ENCODE measurements around the gene TAC3.

The TAC3 gene

GRCh38 chr12:56996793-56997545 lies 19.4 kb downstream of the TAC3 start:
- no peak for TF ChIP-seq CTCF (conservative IDR thresholded peaks at IDR 0.05; ENCODE audit: low read depth, low read length)
- no peak overlapping the region for H3K4me2 ChIP-seq

GRCh38 chr12:56995930-56996496 lies 20.3 kb downstream of the TAC3 start:
- Histone ChIP-seq H3K4me1 (ENCODE audit: low read depth, poor library complexity, severe bottlenecking) (peaks cover 37% of the 10 kb centered on the region), H3K36me3 (ENCODE audit: insufficient read depth) (no peaks in the 10 kb centered on the region), H4K20me1 (ENCODE audit: insufficient read depth) (no peaks in the 10 kb centered on the region), H3K27ac (no peak overlapping the region), H2AFZ (ENCODE audit: low read depth) (no peak overlapping the region), H3K79me2 (ENCODE audit: insufficient read depth, low read depth) (peaks cover 15% of the 10 kb centered on the region; the same call in 1 of the 2 replicates), H3K27me3 (ENCODE audit: insufficient read depth, low read depth) (no peaks in the 10 kb centered on the region), H3K9ac (no peak overlapping the region), H3K4me2 (no peak overlapping the region), H3K4me3 (IDR thresholded peaks at IDR 0.05; ENCODE audit: insufficient read depth, low read depth, low read length) (no peak overlapping the region)
- TF ChIP-seq CTCF (conservative IDR thresholded peaks at IDR 0.05; ENCODE audit: low read depth, low read length): no peak

More at GRCh38 chr12:56996793-56997545, 19.4 kb downstream of the TAC3 start:
- peaks cover 30% of the 10 kb centered on the region for H3K4me1 ChIP-seq (ENCODE audit: low read depth, poor library complexity, severe bottlenecking)
- no peak overlapping the region for H3K9ac ChIP-seq
- peaks cover 21% of the 10 kb centered on the region; the same call in 1 of the 2 replicates for H3K79me2 ChIP-seq (ENCODE audit: insufficient read depth, low read depth)
- no peaks in the 10 kb centered on the region for H3K36me3 ChIP-seq (ENCODE audit: insufficient read depth)
- H3K27me3 ChIP-seq (ENCODE audit: insufficient read depth, low read depth): no peaks in the 10 kb centered on the region
- H4K20me1 ChIP-seq (ENCODE audit: insufficient read depth): 0 out of 2 replicates have a peak, but pooled peaks cover 3% of the 10 kb centered on the region
- H2AFZ ChIP-seq (ENCODE audit: low read depth): no peak overlapping the region
- no peak overlapping the region for H3K27ac ChIP-seq
- no peak overlapping the region for H3K4me3 ChIP-seq (IDR thresholded peaks at IDR 0.05; ENCODE audit: insufficient read depth, low read depth, low read length)

- Histone ChIP-seq H3K79me2 (ENCODE audit: insufficient read depth, low read depth) (peaks cover 15% of the 10 kb centered on the region; the same call in 1 of the 2 replicates), H3K4me1 (ENCODE audit: low read depth, poor library complexity, severe bottlenecking) (peaks cover 41% of the 10 kb centered on the region), H3K9ac (no peak overlapping the region), H4K20me1 (ENCODE audit: insufficient read depth) (no peaks in the 10 kb centered on the region), H2AFZ (ENCODE audit: low read depth) (no peak overlapping the region), H3K27ac (no peak overlapping the region), H3K4me3 (IDR thresholded peaks at IDR 0.05; ENCODE audit: insufficient read depth, low read depth, low read length) (no peak overlapping the region), H3K4me2 (no peak overlapping the region), H3K36me3 (ENCODE audit: insufficient read depth) (no peaks in the 10 kb centered on the region), H3K27me3 (ENCODE audit: insufficient read depth, low read depth) (no peaks in the 10 kb centered on the region)
- no peak for TF ChIP-seq CTCF (conservative IDR thresholded peaks at IDR 0.05; ENCODE audit: low read depth, low read length)
Observed at GRCh38 chr12:56995201-56995929, 21.0 kb downstream of the TAC3 start.

GRCh38 chr12:56994231-56994746 lies 22.0 kb downstream of the TAC3 start:
- H3K4me2 ChIP-seq: no peak overlapping the region
- 0 out of 2 replicates have a peak, but pooled peaks cover 8% of the 10 kb centered on the region for H3K79me2 ChIP-seq (ENCODE audit: insufficient read depth, low read depth)
- H3K9ac ChIP-seq: no peak overlapping the region
- no peak overlapping the region for H2AFZ ChIP-seq (ENCODE audit: low read depth)
- no peaks in the 10 kb centered on the region for H3K36me3 ChIP-seq (ENCODE audit: insufficient read depth)
- TF ChIP-seq CTCF (conservative IDR thresholded peaks at IDR 0.05; ENCODE audit: low read depth, low read length): no peak
- H3K4me1 ChIP-seq (ENCODE audit: low read depth, poor library complexity, severe bottlenecking): peaks cover 31% of the 10 kb centered on the region
- no peak overlapping the region for H3K4me3 ChIP-seq (IDR thresholded peaks at IDR 0.05; ENCODE audit: insufficient read depth, low read depth, low read length)
- H3K27me3 ChIP-seq (ENCODE audit: insufficient read depth, low read depth): no peaks in the 10 kb centered on the region
- H4K20me1 ChIP-seq (ENCODE audit: insufficient read depth): no peaks in the 10 kb centered on the region
- no peak overlapping the region for H3K27ac ChIP-seq

All from KMS-11 (cell line).